HepG2 (cell line): Measurements from ENCODE around the gene ACSF3. TPM values are rescaled to one million over a fixed set of nuclear protein-coding genes. Genes with fewer than 3 reads are reported as not detected.

Experiments
- ARID4A ChIP-seq: sonication (generic); formaldehyde crosslinking; IDR thresholded peaks from 2 replicates; pipeline ENCODE4 v1.5.0; 2020; ENCODE audit warnings: mild to moderate bottlenecking, missing genetic modification reagents, borderline replicate concordance
- ATF3 ChIP-seq: sonication (generic); formaldehyde crosslinking; IDR thresholded peaks from 2 replicates; pipeline ENCODE4 v1.4.0; 2020; ENCODE audit warnings: missing genetic modification reagents
- BCL6 ChIP-seq: IDR thresholded peaks from 2 replicates; pipeline ENCODE4 v1.6.1; 2016; ENCODE audit warnings: missing genetic modification reagents, missing compliant biosample characterization
- CEBPB ChIP-seq: IDR thresholded peaks from 2 replicates; pipeline ENCODE4 v1.6.1; 2011; ENCODE audit warnings: low read depth, low read length, improper control_type of control experiment, borderline replicate concordance
- DZIP1 ChIP-seq: sonication (generic); formaldehyde crosslinking; IDR thresholded peaks from 2 replicates; pipeline ENCODE4 v1.5.0; 2020; ENCODE audit warnings: mild to moderate bottlenecking, missing genetic modification reagents
- MED8 ChIP-seq: sonication (generic); formaldehyde crosslinking; IDR thresholded peaks from 2 replicates; pipeline ENCODE4 v1.8.1; 2023; ENCODE audit warnings: mild to moderate bottlenecking, missing genetic modification reagents; ENCODE audit not compliant: insufficient replicate concordance
- MZF1 ChIP-seq: sonication (generic); formaldehyde crosslinking; IDR thresholded peaks from 2 replicates; pipeline ENCODE4 v1.8.1; 2023; ENCODE audit warnings: mild to moderate bottlenecking, missing genetic modification reagents, borderline replicate concordance
- XBP1 ChIP-seq: sonication (generic); formaldehyde crosslinking; IDR thresholded peaks from 2 replicates; pipeline ENCODE4 v1.5.0; 2020; ENCODE audit warnings: missing genetic modification reagents
- ZHX2 ChIP-seq, 2 experiments: sonication (generic) in 1 of 2; formaldehyde crosslinking in 1 of 2; IDR thresholded peaks; 2 replicates each; pipeline versions ENCODE4 v1.6.1 to v1.9.0; 2014 to 2022; ENCODE audit warnings: antibody characterized with exemption in 1 of 2, borderline replicate concordance in 1 of 2, inconsistent platforms in 1 of 2, low read depth in 1 of 2, missing genetic modification reagents in 1 of 2
- ZNF33B ChIP-seq: sonication (generic); formaldehyde crosslinking; IDR thresholded peaks from 2 replicates; pipeline ENCODE4 v1.5.1; 2020; ENCODE audit warnings: mild to moderate bottlenecking, missing genetic modification reagents
- ZNF513 ChIP-seq: sonication (generic); formaldehyde crosslinking; conservative IDR thresholded peaks from 2 replicates; pipeline ENCODE4 v1.5.0; 2020; ENCODE audit warnings: missing genetic modification reagents
- polyA plus RNA-seq, 8 experiments: library from polyadenylated mRNA; depleted of rRNA in 3 of 8; stranded (reverse) in 7 of 8; unstranded in 1 of 8; fragments of >200 nt; fragmentation: Illumina TruSeq in 4 of 8; extraction: Trizol in 4 of 8; gene quantifications; 2 replicates each; pipeline versions ENCODE4 v1.2.1 to v1.2.3, GENCODE V29; 2011 to 2016; ENCODE audit warnings: low read depth in 4 of 8, missing spikeins in 1 of 8, mixed read lengths in 1 of 8; ENCODE audit not compliant: insufficient read depth in 1 of 8
- total RNA-seq, 5 experiments: library from RNA; depleted of rRNA; stranded (reverse); fragments of >200 nt; fragmentation: Illumina TruSeq; extraction: Trizol; gene quantifications; 2 replicates each; pipeline ENCODE4 v1.2.3, GENCODE V29; 2016; ENCODE audit warnings: low read depth in 1 of 5

ACSF3 gene
- total and polyA plus RNA-seq, 2 of the 13 experiments (the other 11 are each of a cell fraction or from before 2014, with no cell fraction given), result 14.9 to 30.6 TPM

- TF ChIP-seq ZHX2 (IDR thresholded peaks at IDR 0.05; ENCODE audit: low read depth) (no peak), ZHX2 (CRISPR knock-in tag; IDR thresholded peaks at IDR 0.05; ENCODE audit: borderline replicate concordance) (peak; percentile 29; the same call in 1 of the 2 replicates), CEBPB (no peak), BCL6 (CRISPR knock-in tag) (peak; percentile 66), ARID4A (CRISPR knock-in tag) (peak; percentile 78), MED8 (CRISPR knock-in tag) (no peak), DZIP1 (CRISPR knock-in tag) (peak; percentile 73; the same call in 1 of the 2 replicates), ZNF33B (peak; percentile 98), MZF1 (CRISPR knock-in tag) (no peak), ATF3 (0 out of 2 replicates have a peak, but pooled peaks have one; percentile 21), ZNF513 (CRISPR knock-in tag) (no peak), XBP1 (CRISPR knock-in tag) (peak; percentile 32; the same call in 1 of the 2 replicates)
These were observed 65.6 kb downstream of the ACSF3 start (continued) for GRCh38 chr16:89159066-89159849.
